Activated naive CD4-positive, alpha-beta T cell treated with anti-CD3 and anti-CD28 coated beads, Interleukin-2, amount 10 ng/mL, durations not matched to agents 7 days and 5 days (primary cell): ENCODE results near the gene PPM1J.
"Not testable (repeated sequence)": the region's sequence is repeated elsewhere in the genome, so short reads cannot be mapped to it uniquely, and the experiment has no call there.

ENCODE experiments used
- CTCF ChIA-PET: fragments of 350-600 bp; sonication (Branson Sonifier 250); formaldehyde crosslinking; loops from one replicate; lab custom pipeline; 2021; ENCODE audit warnings: antibody characterized with exemption; lab: Charles Lee
- DNase-seq: peaks from one replicate; pipeline ENCODE4 v3.0.0-alpha.2; 2020
- H3K27ac Mint-ChIP-seq: one replicate; pipeline ENCODE4 v1.8.0; 2021; ENCODE audit warnings: mild to moderate bottlenecking, moderate library complexity, mixed read lengths
- H3K27me3 Mint-ChIP-seq: one replicate; pipeline ENCODE4 v1.8.0; 2021; ENCODE audit warnings: mild to moderate bottlenecking, mixed read lengths
- H3K36me3 Mint-ChIP-seq: one replicate; pipeline ENCODE4 v1.8.0; 2021; ENCODE audit warnings: mixed read lengths
- H3K4me1 Mint-ChIP-seq: one replicate; pipeline ENCODE4 v1.8.0; 2021; ENCODE audit warnings: mixed read lengths
- H3K4me3 Mint-ChIP-seq: one replicate; pipeline ENCODE4 v1.8.0; 2021; ENCODE audit warnings: mild to moderate bottlenecking, moderate library complexity, mixed read lengths
- H3K9me3 Mint-ChIP-seq: one replicate; pipeline ENCODE4 v1.8.0; 2021; ENCODE audit warnings: mixed read lengths

PPM1J gene

GRCh38 chr1:112729011-112729410 lies 13.9 kb upstream of the PPM1J start:
- H3K36me3 Mint-ChIP-seq, H3K9me3 Mint-ChIP-seq, H3K27ac Mint-ChIP-seq, DNase-seq, H3K4me3 Mint-ChIP-seq, H3K4me1 Mint-ChIP-seq: not testable (repeated sequence)
- CTCF ChIA-PET: interaction anchor here (0.9 to 1.8 kb wide), 2 partner anchors 10 to 344 kb away, joined by 3 to 4 read pairs; partner anchors contain the start of gene LRIG2
- H3K27me3 Mint-ChIP-seq: peaks cover 13% of the 10 kb centered on the region

GRCh38 chr1:112728306-112728971 lies 13.3 kb upstream of the PPM1J start:
- H3K27me3 Mint-ChIP-seq: peaks cover 19% of the 10 kb centered on the region
- H3K27ac Mint-ChIP-seq, H3K36me3 Mint-ChIP-seq, H3K4me3 Mint-ChIP-seq, DNase-seq, CTCF ChIA-PET, H3K9me3 Mint-ChIP-seq, H3K4me1 Mint-ChIP-seq: not testable (repeated sequence)

GRCh38 chr1:112727716-112728115 lies 12.6 kb upstream of the PPM1J start:
- CTCF ChIA-PET: no interaction called here
- H3K27me3 Mint-ChIP-seq: peaks cover 26% of the 10 kb centered on the region

GRCh38 chr1:112724240-112724639 lies 9.1 kb upstream of the PPM1J start:
- H3K27ac Mint-ChIP-seq, H3K9me3 Mint-ChIP-seq, H3K36me3 Mint-ChIP-seq, DNase-seq, H3K4me3 Mint-ChIP-seq: not testable (repeated sequence)
- CTCF ChIA-PET: interaction anchor here (10.6 kb wide), 1 partner anchor 79 kb away, joined by 224 read pairs; no protein-coding TSS in a partner anchor
- peaks cover 16% of the 10 kb centered on the region for H3K4me1 Mint-ChIP-seq
- peaks cover 53% of the 10 kb centered on the region for H3K27me3 Mint-ChIP-seq

More at GRCh38 chr1:112727716-112728115, 12.6 kb upstream of the PPM1J start:
- H3K9me3 Mint-ChIP-seq: no peaks in the 10 kb centered on the region
- no peak for DNase-seq
- no peaks in the 10 kb centered on the region for H3K36me3 Mint-ChIP-seq
- H3K27ac Mint-ChIP-seq: no peak overlapping the region
- H3K4me3 Mint-ChIP-seq: no peak overlapping the region
- H3K4me1 Mint-ChIP-seq: peaks cover 9% of the 10 kb centered on the region

- DNase-seq: no peak
- no peaks in the 10 kb centered on the region for H3K36me3 Mint-ChIP-seq
- no peak overlapping the region for H3K27ac Mint-ChIP-seq
- CTCF ChIA-PET: interaction anchor here (10.6 kb wide), 1 partner anchor 80 kb away, joined by 224 read pairs; no protein-coding TSS in a partner anchor
- H3K27me3 Mint-ChIP-seq: peaks cover 56% of the 10 kb centered on the region
- no peak overlapping the region for H3K4me3 Mint-ChIP-seq
- H3K4me1 Mint-ChIP-seq: peaks cover 18% of the 10 kb centered on the region
- no peaks in the 10 kb centered on the region for H3K9me3 Mint-ChIP-seq
Measured at GRCh38 chr1:112723511-112723839, 8.3 kb upstream of the PPM1J start.

GRCh38 chr1:112722601-112723510 lies 7.7 kb upstream of the PPM1J start:
- DNase-seq: no peak
- peaks cover 20% of the 10 kb centered on the region for H3K4me1 Mint-ChIP-seq
- H3K27ac Mint-ChIP-seq: no peak overlapping the region
- no peaks in the 10 kb centered on the region for H3K9me3 Mint-ChIP-seq
- peak overlapping the region; percentile 37 for H3K4me3 Mint-ChIP-seq
- H3K27me3 Mint-ChIP-seq: peaks cover 55% of the 10 kb centered on the region
- CTCF ChIA-PET: interaction anchor here (10.6 kb wide), 1 partner anchor 80 kb away, joined by 224 read pairs; no protein-coding TSS in a partner anchor
- H3K36me3 Mint-ChIP-seq: no peaks in the 10 kb centered on the region

GRCh38 chr1:112721966-112722524 lies 6.9 kb upstream of the PPM1J start:
- Mint-ChIP-seq H3K9me3 (no peaks in the 10 kb centered on the region), H3K36me3 (no peaks in the 10 kb centered on the region), H3K27me3 (peaks cover 57% of the 10 kb centered on the region), H3K27ac (no peak overlapping the region), H3K4me3 (no peak overlapping the region), H3K4me1 (peaks cover 20% of the 10 kb centered on the region)
- DNase-seq: no peak
- CTCF ChIA-PET: interaction anchor here (4.1 to 10.6 kb wide), 2 partner anchors 81 to 351 kb away, joined by 19 to 224 read pairs; partner anchors contain the start of gene LRIG2

- H3K4me3 Mint-ChIP-seq, H3K36me3 Mint-ChIP-seq, H3K9me3 Mint-ChIP-seq, DNase-seq, H3K27ac Mint-ChIP-seq: not testable (repeated sequence)
- H3K27me3 Mint-ChIP-seq: peaks cover 61% of the 10 kb centered on the region
- CTCF ChIA-PET: interaction anchor here (4.1 to 10.6 kb wide), 2 partner anchors 82 to 352 kb away, joined by 19 to 224 read pairs; partner anchors contain the start of gene LRIG2
- peaks cover 25% of the 10 kb centered on the region for H3K4me1 Mint-ChIP-seq
Measured at GRCh38 chr1:112721294-112721693, 6.2 kb upstream of the PPM1J start.

GRCh38 chr1:112720800-112721199 lies 5.7 kb upstream of the PPM1J start:
- Mint-ChIP-seq H3K4me1 (peaks cover 30% of the 10 kb centered on the region), H3K27me3 (peaks cover 63% of the 10 kb centered on the region), H3K27ac (no peak overlapping the region), H3K36me3 (no peaks in the 10 kb centered on the region), H3K4me3 (no peak overlapping the region), H3K9me3 (no peaks in the 10 kb centered on the region)
- CTCF ChIA-PET: interaction anchor here (0.5 to 10.6 kb wide), 4 partner anchors 13 to 359 kb away, joined by 3 to 224 read pairs (median 12); partner anchors contain the start of gene LRIG2
- DNase-seq: no peak

GRCh38 chr1:112719706-112720105 lies 4.6 kb upstream of the PPM1J start:
- H3K4me1 Mint-ChIP-seq: peaks cover 35% of the 10 kb centered on the region
- H3K27ac Mint-ChIP-seq: no peak overlapping the region
- H3K36me3 Mint-ChIP-seq: no peaks in the 10 kb centered on the region
- CTCF ChIA-PET: interaction anchor here (1.3 to 10.6 kb wide), 5 partner anchors 10 to 353 kb away, joined by 3 to 224 read pairs (median 4); partner anchors contain the start of gene LRIG2
- peaks cover 72% of the 10 kb centered on the region for H3K27me3 Mint-ChIP-seq
- H3K9me3 Mint-ChIP-seq: no peaks in the 10 kb centered on the region
- no peak for DNase-seq
- H3K4me3 Mint-ChIP-seq: no peak overlapping the region

- peak; percentile 83 for DNase-seq
- no peaks in the 10 kb centered on the region for H3K9me3 Mint-ChIP-seq
- CTCF ChIA-PET: interaction anchor here (0.5 to 10.6 kb wide), 10 partner anchors 8 to 696 kb away, joined by 3 to 224 read pairs (median 4); partner anchors contain the start of gene LRIG2
- no peak overlapping the region for H3K4me3 Mint-ChIP-seq
- H3K36me3 Mint-ChIP-seq: no peaks in the 10 kb centered on the region
- peaks cover 78% of the 10 kb centered on the region for H3K27me3 Mint-ChIP-seq
- peaks cover 36% of the 10 kb centered on the region for H3K4me1 Mint-ChIP-seq
- H3K27ac Mint-ChIP-seq: no peak overlapping the region
Measured at GRCh38 chr1:112718691-112719418, 3.7 kb upstream of the PPM1J start.

- CTCF ChIA-PET: interaction anchor here (0.7 to 10.6 kb wide), 17 partner anchors 9 to 964 kb away, joined by 3 to 224 read pairs (median 3); partner anchors contain the start of genes LRIG2, MOV10 and RHOC
- no peaks in the 10 kb centered on the region for H3K9me3 Mint-ChIP-seq
- H3K27me3 Mint-ChIP-seq: peaks cover 78% of the 10 kb centered on the region
- no peak for DNase-seq
- H3K4me1 Mint-ChIP-seq: peaks cover 27% of the 10 kb centered on the region
- no peak overlapping the region for H3K27ac Mint-ChIP-seq
- no peaks in the 10 kb centered on the region for H3K36me3 Mint-ChIP-seq
- no peak overlapping the region for H3K4me3 Mint-ChIP-seq
Measured at GRCh38 chr1:112717263-112717873, 2.2 kb upstream of the PPM1J start.
